HepG2 (cell line): ENCODE results near the gene MAP3K14. TPM values are rescaled to one million over a fixed set of nuclear protein-coding genes. Genes with fewer than 3 reads are reported as not detected.

Experiments used
- ATAC-seq: fragments of 200-7000 bp; cut with Tn5 transposase; 3 replicates; pipeline ENCODE4 v1.9.1; 2020; ENCODE audit warnings: mild to moderate bottlenecking, moderate library complexity
- BruUV-seq: library from RNA; stranded (reverse); fragments of 400-500 nt; replicated peaks from 2 replicates; lab custom pipeline; 2021; lab: Mats Ljungman, UMichigan
- CTCF ChIA-PET: fragments of 300-600 bp; formaldehyde crosslinking; extraction: SDS; loops from one replicate; lab custom pipeline; 2021; ENCODE audit warnings: low total read pairs, inconsistent platforms, low intra/inter-chr PET ratio; lab: Yijun Ruan, JAX
- POLR2A ChIA-PET: fragments of 350-600 bp; sonication (Branson Sonifier 250); formaldehyde crosslinking; loops from one replicate; lab custom pipeline; 2020; ENCODE audit warnings: antibody characterized with exemption, inconsistent platforms; lab: Yijun Ruan, JAX
- DNase-seq: peaks from one replicate; pipeline ENCODE4 v3.0.0-alpha.2; 2015; ENCODE audit warnings: low spot score
- FAIRE-seq: peaks from 3 replicates; lab custom pipeline; 2011; peaks lifted over from hg19 to GRCh38; lab: Jason Lieb, UNC
- H2AFZ ChIP-seq: one replicate; pipeline ENCODE4 v1.6.1; 2011; ENCODE audit warnings: low read length, inconsistent platforms
- H3K27ac ChIP-seq: fragments of 300-600 bp; 3 replicates; pipeline ENCODE4 v1.8.0; 2011; ENCODE audit warnings: mixed run types, mild to moderate bottlenecking, mixed read lengths, low read length, inconsistent platforms; ENCODE audit not compliant: insufficient read depth; ENCODE audit errors: extremely low read length
- H3K27me3 ChIP-seq, 2 experiments: fragments of 200-600 bp in 1 of 2; 2 replicates in 1 of 2; 3 replicates in 1 of 2; pipeline versions ENCODE4 v1.6.0 to v1.8.0; 2011; ENCODE audit warnings: low read length in 2 of 2, mild to moderate bottlenecking in 2 of 2, moderate library complexity in 2 of 2, inconsistent platforms in 1 of 2; ENCODE audit not compliant: insufficient read depth in 2 of 2, control insufficient read depth in 1 of 2
- H3K36me3 ChIP-seq, 2 experiments: fragments of 200-600 bp in 1 of 2; replicated peaks in 1 of 2; 2 replicates in 1 of 2; 3 replicates in 1 of 2; pipeline versions ENCODE4 v1.5.1 to v1.8.0; 2011; ENCODE audit warnings: low read length in 2 of 2, inconsistent platforms in 1 of 2; ENCODE audit not compliant: insufficient read depth in 2 of 2, control insufficient read depth in 1 of 2
- H3K4me1 ChIP-seq: 2 replicates; pipeline ENCODE4 v1.5.1; 2012; ENCODE audit warnings: low read length, inconsistent platforms; ENCODE audit not compliant: insufficient read depth
- H3K4me2 ChIP-seq: 2 replicates; pipeline ENCODE4 v1.6.0; 2011; ENCODE audit warnings: low read depth, low read length, inconsistent platforms
- H3K4me3 ChIP-seq, 3 experiments: fragments of 200-600 bp in 1 of 3; sonication (generic), shearing (Covaris generic) in 1 of 3; replicated peaks in 1 of 3; 2 replicates each; pipeline ENCODE4 v1.5.1; 2011 to 2016; ENCODE audit warnings: low read length in 3 of 3, inconsistent platforms in 2 of 3, low read depth in 2 of 3, mild to moderate bottlenecking in 2 of 3, control low read depth in 1 of 3, mixed read lengths in 1 of 3; ENCODE audit not compliant: insufficient read depth in 1 of 3
- H3K79me2 ChIP-seq: one replicate; pipeline ENCODE4 v1.6.1; 2011; ENCODE audit warnings: low read length, inconsistent platforms; ENCODE audit not compliant: insufficient read depth
- H3K9ac ChIP-seq: 2 replicates; pipeline ENCODE4 v1.6.0; 2011; ENCODE audit warnings: mild to moderate bottlenecking, low read depth, low read length, inconsistent platforms; ENCODE audit not compliant: insufficient read depth
- H3K9me3 ChIP-seq: 2 replicates; pipeline ENCODE4 v1.5.1; 2012; ENCODE audit warnings: mild to moderate bottlenecking, low read length
- H4K20me1 ChIP-seq: 2 replicates; pipeline ENCODE4 v1.6.0; 2011; ENCODE audit warnings: inconsistent platforms, mild to moderate bottlenecking, low read length, moderate library complexity; ENCODE audit not compliant: insufficient read depth
- BORCS8-MEF2B ChIP-seq: sonication (generic); formaldehyde crosslinking; IDR thresholded peaks from 2 replicates; pipeline ENCODE4 v1.8.0; 2022; ENCODE audit warnings: mild to moderate bottlenecking, missing genetic modification reagents
- E2F5 ChIP-seq: sonication (generic); formaldehyde crosslinking; conservative IDR thresholded peaks from 2 replicates; pipeline ENCODE4 v1.4.0; 2020; ENCODE audit warnings: missing genetic modification reagents
- FOXK1 ChIP-seq: sonication (generic); formaldehyde crosslinking; IDR thresholded peaks from 2 replicates; pipeline ENCODE4 v1.4.0; 2020; ENCODE audit warnings: low read depth, missing genetic modification reagents, borderline replicate concordance
- FUBP1 ChIP-seq: sonication (generic); formaldehyde crosslinking; IDR thresholded peaks from 2 replicates; pipeline ENCODE4 v1.5.1; 2020; ENCODE audit warnings: missing genetic modification reagents, mild to moderate bottlenecking, borderline replicate concordance
- HMG20B ChIP-seq: conservative IDR thresholded peaks from 2 replicates; pipeline ENCODE4 v1.6.1; 2016; ENCODE audit warnings: missing genetic modification reagents, missing compliant biosample characterization
- KAT8 ChIP-seq: IDR thresholded peaks from 2 replicates; pipeline ENCODE4 v1.6.1; 2016; ENCODE audit warnings: missing genetic modification reagents, missing compliant biosample characterization
- KLF16 ChIP-seq, 2 experiments: sonication (generic) in 1 of 2; formaldehyde crosslinking in 1 of 2; IDR thresholded peaks; 2 replicates each; pipeline versions ENCODE4 v1.6.1 to v1.8.0; 2016 to 2023; ENCODE audit warnings: missing genetic modification reagents in 2 of 2, missing compliant biosample characterization in 1 of 2
- NFE2L1 ChIP-seq: sonication (generic); formaldehyde crosslinking; IDR thresholded peaks from 2 replicates; pipeline ENCODE4 v1.4.0; 2020; ENCODE audit warnings: missing genetic modification reagents, mild to moderate bottlenecking, borderline replicate concordance
- NFIB ChIP-seq: sonication (generic); formaldehyde crosslinking; IDR thresholded peaks from 2 replicates; pipeline ENCODE4 v1.9.0; 2021; ENCODE audit warnings: missing genetic modification reagents, mild to moderate bottlenecking, borderline replicate concordance
- REXO4 ChIP-seq: sonication (generic); formaldehyde crosslinking; IDR thresholded peaks from 2 replicates; pipeline ENCODE4 v1.8.0; 2022; ENCODE audit warnings: missing genetic modification reagents, mild to moderate bottlenecking, borderline replicate concordance
- SALL1 ChIP-seq: sonication (generic); formaldehyde crosslinking; IDR thresholded peaks from 2 replicates; pipeline ENCODE4 v1.8.0; 2022; ENCODE audit warnings: mild to moderate bottlenecking, missing genetic modification reagents
- SNAI1 ChIP-seq: sonication (generic); formaldehyde crosslinking; IDR thresholded peaks from 2 replicates; pipeline ENCODE4 v1.5.0; 2020; ENCODE audit warnings: mild to moderate bottlenecking, missing genetic modification reagents, borderline replicate concordance
- THYN1 ChIP-seq: sonication (generic); formaldehyde crosslinking; IDR thresholded peaks from 2 replicates; pipeline ENCODE4 v1.8.1; 2023; ENCODE audit warnings: low read depth, mild to moderate bottlenecking, moderate library complexity, missing genetic modification reagents, borderline replicate concordance
- XBP1 ChIP-seq: sonication (generic); formaldehyde crosslinking; IDR thresholded peaks from 2 replicates; pipeline ENCODE4 v1.5.0; 2020; ENCODE audit warnings: missing genetic modification reagents
- ZNF3 ChIP-seq: IDR thresholded peaks from 2 replicates; pipeline ENCODE4 v1.7.0; 2017; ENCODE audit warnings: inconsistent platforms
- ZNF430 ChIP-seq: sonication (generic); formaldehyde crosslinking; IDR thresholded peaks from 2 replicates; pipeline ENCODE4 v1.9.0; 2021; ENCODE audit warnings: mild to moderate bottlenecking, missing genetic modification reagents
- ZNF672 ChIP-seq: sonication (generic); formaldehyde crosslinking; IDR thresholded peaks from 2 replicates; pipeline ENCODE4 v1.8.1; 2022; ENCODE audit warnings: missing genetic modification reagents
- ZNF782 ChIP-seq: sonication (generic); formaldehyde crosslinking; IDR thresholded peaks from 2 replicates; pipeline ENCODE4 v1.4.0; 2020; ENCODE audit warnings: missing genetic modification reagents, mild to moderate bottlenecking, borderline replicate concordance
- ZNF790 ChIP-seq: sonication (generic); formaldehyde crosslinking; IDR thresholded peaks from 2 replicates; pipeline ENCODE4 v1.8.0; 2022; ENCODE audit warnings: missing genetic modification reagents, mild to moderate bottlenecking, borderline replicate concordance
- ZNF839 ChIP-seq: sonication (generic); formaldehyde crosslinking; IDR thresholded peaks from 2 replicates; pipeline ENCODE4 v1.4.0; 2020; ENCODE audit warnings: missing genetic modification reagents, mild to moderate bottlenecking, borderline replicate concordance
- ZNF879 ChIP-seq: sonication (generic); formaldehyde crosslinking; IDR thresholded peaks from 2 replicates; pipeline ENCODE4 v1.8.1; 2023; ENCODE audit warnings: missing genetic modification reagents
- WGBS: methylation state at CpG from one replicate; pipeline ENCODE4 v1.1.6; 2017; ENCODE audit warnings: low lambda C conversion rate; 5-methylcytosine and 5-hydroxymethylcytosine counted together
- in situ Hi-C: cut with HindIII; loops from 2 replicates; pipeline ENCODE4 v1.10.0; 2017; ENCODE audit warnings: low pct_unique_long_range_greater_than_20kb; ENCODE audit not compliant: extremely low pct_ligation_motif_present
- intact Hi-C: fragments of 100-400 bp; cut with micrococcal nuclease; formaldehyde crosslinking; loops from one replicate; pipeline ENCODE4 v1.10.0; 2022; ENCODE audit not compliant: unreplicated experiment
- polyA plus RNA-seq, 8 experiments: library from polyadenylated mRNA; depleted of rRNA in 3 of 8; stranded (reverse) in 7 of 8; unstranded in 1 of 8; fragments of >200 nt; fragmentation: Illumina TruSeq in 4 of 8; extraction: Trizol in 4 of 8; gene quantifications; 2 replicates each; pipeline versions ENCODE4 v1.2.1 to v1.2.3, GENCODE V29; 2011 to 2016; ENCODE audit warnings: low read depth in 4 of 8, missing spikeins in 1 of 8, mixed read lengths in 1 of 8; ENCODE audit not compliant: insufficient read depth in 1 of 8
- total RNA-seq, 5 experiments: library from RNA; depleted of rRNA; stranded (reverse); fragments of >200 nt; fragmentation: Illumina TruSeq; extraction: Trizol; gene quantifications; 2 replicates each; pipeline ENCODE4 v1.2.3, GENCODE V29; 2016; ENCODE audit warnings: low read depth in 1 of 5

MAP3K14 gene
- total and polyA plus RNA-seq, 2 of the 13 experiments (the other 11 are each of a cell fraction or from before 2014, with no cell fraction given) = 2.6 TPM

DNA sequence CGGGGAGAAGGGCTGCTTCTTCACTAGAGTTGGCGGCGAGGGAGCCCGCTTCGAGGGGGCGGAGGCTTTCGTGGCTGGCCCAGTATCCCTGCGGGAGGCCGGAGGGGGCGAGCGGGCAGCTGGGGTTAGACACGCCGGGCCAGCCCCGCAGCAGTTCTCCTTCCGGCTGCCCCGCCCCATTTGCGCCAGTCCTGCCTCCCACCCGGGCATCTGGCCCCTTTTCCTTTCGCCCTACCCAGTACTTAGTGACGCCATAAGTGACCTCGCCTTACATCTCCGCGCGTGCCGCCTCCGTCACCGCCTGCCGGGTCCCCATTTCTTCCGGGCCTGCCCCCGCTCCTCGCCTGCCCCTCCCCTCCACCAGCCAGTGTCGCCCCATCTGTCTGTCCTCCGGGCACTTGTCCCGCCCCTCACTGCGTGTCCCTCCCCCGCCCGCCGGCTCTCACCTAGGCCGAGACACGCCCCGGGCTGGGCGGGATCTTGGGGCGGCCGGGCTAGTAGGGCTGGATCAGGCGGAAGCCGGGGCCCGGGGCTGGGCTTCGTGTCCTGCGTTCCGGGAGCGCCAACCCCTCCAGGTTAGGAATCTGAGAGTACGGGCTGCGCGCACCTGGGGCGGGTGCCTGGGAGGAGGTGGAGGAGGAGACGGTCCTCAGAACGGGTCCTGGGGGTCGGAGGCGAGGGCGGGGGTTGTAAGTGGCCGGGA is 69.2 kb downstream of the MAP3K14 start:
- ATAC-seq (peak; percentile 87), DNase-seq (peak; percentile 89), FAIRE-seq (no peak)
- WGBS = under 1% methylated on average over 45 of the region's 61 CpGs
- Histone ChIP-seq H3K9me3 (no peaks in the 10 kb centered on the region), H3K4me1 (peaks cover 40% of the 10 kb centered on the region), H3K4me2 (peak overlapping the region; percentile 96), H4K20me1 (no peaks in the 10 kb centered on the region), H2AFZ (no peak overlapping the region), H3K27me3 (peaks cover under 1 to 34% of the 10 kb centered on the region in 2 experiments; a peak in 4 of 5 replicates), H3K4me3 (peak overlapping the region; percentile 80 to 84 (median 84)), H3K9ac (peak overlapping the region; percentile 59), H3K79me2 (no peaks in the 10 kb centered on the region), H3K27ac (no peak overlapping the region), H3K36me3 (no peaks in the 10 kb centered on the region)
- CTCF ChIA-PET = interaction anchor here (1.5 kb wide), 1 partner anchor 11 kb away, joined by 4 read pairs; no protein-coding TSS in a partner anchor
- POLR2A ChIA-PET = interaction anchor here (0.9 to 2.8 kb wide), 13 partner anchors 9 to 187 kb away, joined by 3 to 17 read pairs (median 4); partner anchors contain the start of genes HEXIM1, HEXIM2, MAP3K14 and NMT1
- intact Hi-C loops (loop anchor here (1.0 kb wide), 1 partner anchor 138 kb away; no protein-coding TSS in a partner anchor), in situ Hi-C loops (loop anchor here (5.0 kb wide), 1 partner anchor 100 kb away; the partner anchor contains the start of gene HEXIM1)
- BruUV-seq = no TSS peak
- TF ChIP-seq NFE2L1 (CRISPR knock-in tag) (no peak), KAT8 (peak; percentile 85), HMG20B (CRISPR knock-in tag) (peak; percentile 53; the same call in 1 of the 2 replicates), ZNF3 (CRISPR knock-in tag) (no peak), ZNF672 (CRISPR knock-in tag) (no peak), ZNF879 (CRISPR knock-in tag) (no peak), BORCS8-MEF2B (CRISPR knock-in tag) (peak; percentile 25; the same call in 1 of the 2 replicates), E2F5 (no peak), FUBP1 (no peak), REXO4 (0 out of 2 replicates have a peak, but pooled peaks have one; percentile 27), ZNF839 (CRISPR knock-in tag) (no peak), ZNF782 (0 out of 2 replicates have a peak, but pooled peaks have one; percentile 8), XBP1 (CRISPR knock-in tag) (no peak), THYN1 (peak; percentile 35; the same call in 1 of the 2 replicates), KLF16 (CRISPR knock-in tag; IDR thresholded peaks at IDR 0.05) (peak in 1 of 2 experiments; percentile 47; a peak in 1 of 4 replicates), ZNF430 (CRISPR knock-in tag) (no peak), NFIB (CRISPR knock-in tag) (no peak), SNAI1 (CRISPR knock-in tag) (no peak), ZNF790 (CRISPR knock-in tag) (no peak; the same call in 1 of the 2 replicates), SALL1 (CRISPR knock-in tag) (no peak; the same call in 1 of the 2 replicates), FOXK1 (no peak)
